K562 (cell line): ENCODE measurements around the gene SLC20A1. TPM values are rescaled to one million over a fixed set of nuclear protein-coding genes. Genes with fewer than 3 reads are reported as not detected.

ENCODE experiments used
- CXXC5 ChIP-seq: fragments of 250-450 bp; sonication (Bioruptor Pico); IDR thresholded peaks from 2 replicates; pipeline ENCODE4 v1.8.0; 2022; ENCODE audit warnings: inconsistent platforms, mild to moderate bottlenecking, moderate library complexity
- GATAD2B ChIP-seq: fragments of 450-650 bp; IDR thresholded peaks from 2 replicates; pipeline ENCODE4 v1.6.1; 2017; ENCODE audit warnings: mild to moderate bottlenecking, borderline replicate concordance
- NCOA6 ChIP-seq: fragments of 450-650 bp; IDR thresholded peaks from 2 replicates; pipeline ENCODE4 v1.6.1; 2017; ENCODE audit warnings: mild to moderate bottlenecking
- PCBP1 ChIP-seq: fragments of 200-400 bp; formaldehyde crosslinking; IDR thresholded peaks from 2 replicates; pipeline ENCODE4 v1.6.1; 2018; ENCODE audit warnings: mild to moderate bottlenecking, low read depth, low read length; ENCODE audit not compliant: poor library complexity, severe bottlenecking
- PRPF4 ChIP-seq: fragments of 200-400 bp; formaldehyde crosslinking; IDR thresholded peaks from one replicate; pipeline ENCODE4 v1.6.1; 2017; ENCODE audit warnings: low read length, low read depth, mild to moderate bottlenecking; ENCODE audit not compliant: insufficient read depth, poor library complexity, severe bottlenecking
- RAD21 ChIP-seq, 2 experiments: fragments of 250-450 bp in 1 of 2; fragments of 450-650 bp in 1 of 2; sonication (Bioruptor Pico) in 1 of 2; formaldehyde crosslinking in 1 of 2; IDR thresholded peaks in 1 of 2; conservative IDR thresholded peaks in 1 of 2; 2 replicates each; pipeline versions ENCODE4 v1.4.0 to v1.8.0; 2020 to 2022; ENCODE audit warnings: mild to moderate bottlenecking in 2 of 2, moderate library complexity in 1 of 2
- RERE ChIP-seq: sonication (generic); formaldehyde crosslinking; IDR thresholded peaks from 2 replicates; pipeline ENCODE4 v1.8.0; 2023; ENCODE audit warnings: missing genetic modification reagents, mild to moderate bottlenecking, borderline replicate concordance
- RFX5 ChIP-seq: IDR thresholded peaks from 2 replicates; pipeline ENCODE4 v1.6.1; 2011; ENCODE audit warnings: low read depth, mild to moderate bottlenecking, improper control_type of control experiment, low read length
- TEAD2 ChIP-seq: fragments of 450-650 bp; IDR thresholded peaks from 2 replicates; pipeline ENCODE4 v1.6.1; 2016; ENCODE audit warnings: missing genetic modification characterization, control low read depth, missing compliant biosample characterization
- USF2 ChIP-seq: sonication (generic); formaldehyde crosslinking; IDR thresholded peaks from 2 replicates; pipeline ENCODE4 v1.5.0; 2020; ENCODE audit warnings: missing genetic modification reagents
- ZBTB12 ChIP-seq: fragments of 250-450 bp; sonication (Bioruptor Pico); IDR thresholded peaks from 2 replicates; pipeline ENCODE4 v1.4.0; 2020
- ZNF124 ChIP-seq: sonication (generic); formaldehyde crosslinking; IDR thresholded peaks from 2 replicates; pipeline ENCODE4 v1.8.1; 2022; ENCODE audit warnings: missing genetic modification reagents
- ZNF133 ChIP-seq: fragments of 250-450 bp; sonication (Bioruptor Pico); IDR thresholded peaks from 2 replicates; pipeline ENCODE4 v1.4.0; 2020; ENCODE audit warnings: mild to moderate bottlenecking
- ZNF408 ChIP-seq: fragments of 250-450 bp; sonication (Bioruptor Pico); IDR thresholded peaks from 2 replicates; pipeline ENCODE4 v1.4.0; 2020; ENCODE audit warnings: low read depth, mild to moderate bottlenecking, moderate library complexity
- ZNF655 ChIP-seq: fragments of 250-450 bp; sonication (Bioruptor Pico); IDR thresholded peaks from 2 replicates; pipeline ENCODE4 v1.5.0; 2021
- ZNF75A ChIP-seq: fragments of 450-650 bp; formaldehyde crosslinking; IDR thresholded peaks from 2 replicates; pipeline ENCODE4 v1.4.0; 2020; ENCODE audit warnings: mild to moderate bottlenecking
- ZNF79 ChIP-seq: fragments of 250-450 bp; sonication (Bioruptor Pico); IDR thresholded peaks from 2 replicates; pipeline ENCODE4 v1.4.0; 2020; ENCODE audit warnings: low read depth, mild to moderate bottlenecking, moderate library complexity
- ZNF830 ChIP-seq: fragments of 250-450 bp; sonication (Bioruptor Pico); IDR thresholded peaks from 2 replicates; pipeline ENCODE4 v1.5.0; 2021; ENCODE audit warnings: mild to moderate bottlenecking
- polyA plus RNA-seq, 8 experiments: library from polyadenylated mRNA; depleted of rRNA in 4 of 8; stranded (reverse) in 5 of 8; unstranded in 3 of 8; fragments of >200 nt; fragmentation: Nextera tagmentation in 2 of 8; fragmentation: Illumina TruSeq in 1 of 8; extraction: Ambion mirVana in 2 of 8; extraction: Trizol in 1 of 8; gene quantifications; 2 replicates each; pipeline versions ENCODE4 v1.2.1 to v1.2.3, GENCODE V29; 2011 to 2014; ENCODE audit warnings: inconsistent platforms in 1 of 8, missing spikeins in 1 of 8
- total RNA-seq, 7 experiments: library from RNA; depleted of rRNA in 6 of 7; stranded (reverse); fragments of >200 nt in 6 of 7; fragmentation: Illumina TruSeq in 2 of 7; extraction: Trizol in 2 of 7; gene quantifications; 2 replicates each; pipeline versions ENCODE4 v1.2.1 to v1.2.3, GENCODE V29; 2011 to 2021; ENCODE audit warnings: low replicate concordance in 1 of 7

Gene SLC20A1
- total and polyA plus RNA-seq, 9 of the 15 experiments (the other 6 are each of a cell fraction or from before 2014, with no cell fraction given) = 53.8 to 150 (median 74.7) TPM

GRCh38 chr2:112683550-112684414, 38.0 kb downstream of the SLC20A1 start (continued):
- TF ChIP-seq ZBTB12 (CRISPR knock-in tag) = no peak
- TF ChIP-seq ZNF79 = no peak
- peak; percentile 99 for TF ChIP-seq GATAD2B
- TF ChIP-seq ZNF655 (CRISPR knock-in tag) = no peak
- TF ChIP-seq CXXC5 (CRISPR knock-in tag) = peak; percentile 87
- TF ChIP-seq ZNF133 (CRISPR knock-in tag) = no peak
- TF ChIP-seq TEAD2 = no peak
- no peak for TF ChIP-seq PCBP1
- no peak for TF ChIP-seq RFX5
- TF ChIP-seq ZNF408 = no peak
- no peak for TF ChIP-seq PRPF4
- TF ChIP-seq ZNF124 (CRISPR knock-in tag) = no peak
- TF ChIP-seq USF2 (CRISPR knock-in tag) = no peak
- no peak for TF ChIP-seq ZNF75A
- no peak; a peak in 1 of 4 replicates for TF ChIP-seq RAD21 (CRISPR knock-in tag; conservative IDR thresholded peaks at IDR 0.05 in 1 of 2, IDR thresholded peaks at IDR 0.05 in 1 of 2)
- no peak for TF ChIP-seq RERE (CRISPR knock-in tag)
- TF ChIP-seq ZNF830 (CRISPR knock-in tag) = no peak
- TF ChIP-seq NCOA6 = 0 out of 2 replicates have a peak, but pooled peaks have one; percentile 13
